Measurements from ENCODE around the gene PCSK5. TPM values are rescaled to one million over a fixed set of nuclear protein-coding genes. Genes with fewer than 3 reads are reported as not detected.

The PCSK5 gene
- total and polyA plus RNA-seq, 2 donors (not counting 3 experiments of a cell fraction or from before 2014, with no cell fraction given): 2.6 to 4.8 TPM

DNA sequence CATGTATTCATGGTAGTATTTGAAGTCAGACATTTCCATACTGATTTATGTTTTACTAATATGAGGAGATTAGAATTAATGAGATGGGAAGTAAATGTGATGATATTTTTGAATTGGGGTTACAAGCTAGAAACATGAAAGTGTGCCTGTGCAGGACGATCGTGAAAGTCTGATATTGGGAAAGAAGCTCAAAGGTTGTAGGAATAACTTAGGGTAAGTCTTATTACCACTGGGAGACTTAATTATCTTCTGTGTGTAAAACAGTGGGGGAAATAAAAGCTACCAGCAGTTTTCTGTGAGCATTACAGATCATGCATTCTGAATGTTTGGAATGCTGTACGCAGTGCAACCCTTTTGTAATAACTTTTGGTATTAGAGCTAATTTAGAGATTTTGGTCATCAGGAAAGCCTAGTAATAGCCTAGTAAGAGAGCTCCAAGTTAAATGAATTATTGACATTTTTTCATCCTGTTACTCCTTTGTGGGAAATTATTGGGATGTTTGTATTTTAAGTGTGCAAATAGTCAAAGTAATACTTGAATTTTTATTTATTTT, 153.9 kb downstream of the PCSK5 start:
- CTCF ChIA-PET: interaction anchor here (0.7 kb wide), 1 partner anchor 18 kb away, joined by 4 read pairs; no protein-coding TSS in a partner anchor
- H3K27me3 ChIP-seq (ENCODE audit: control insufficient read depth in 2 of 2, insufficient read depth in 2 of 2, low read length in 2 of 2): no peaks in the 10 kb centered on the region
- H3K4me1 ChIP-seq (ENCODE audit: control insufficient read depth, extremely low read depth, insufficient read depth, low read length): no peaks in the 10 kb centered on the region
- intact Hi-C loops (cut with micrococcal nuclease): no loop called here
- no peak overlapping the region for H3K4me2 ChIP-seq (ENCODE audit: insufficient read depth, low read length)
- H3K27ac ChIP-seq (ENCODE audit: insufficient read depth, low read depth, low read length): no peak overlapping the region
- TF ChIP-seq JUN (IDR thresholded peaks at IDR 0.05; ENCODE audit: borderline replicate concordance, insufficient read depth, insufficient read length, low read depth) (no peak), FOS (IDR thresholded peaks at IDR 0.05; ENCODE audit: borderline replicate concordance, insufficient read depth, low read length) (no peak), EZH2 (IDR thresholded peaks at IDR 0.05; ENCODE audit: borderline replicate concordance, low read depth, low read length, severe bottlenecking) (no peak), MAX (IDR thresholded peaks at IDR 0.05; ENCODE audit: insufficient read depth, insufficient read length) (no peak), MYC (IDR thresholded peaks at IDR 0.05; ENCODE audit: low read depth, low read length) (no peak), POLR2A (IDR thresholded peaks at IDR 0.05; ENCODE audit: low read depth, low read length) (no peak)
- TF ChIP-seq, protein P1, sequence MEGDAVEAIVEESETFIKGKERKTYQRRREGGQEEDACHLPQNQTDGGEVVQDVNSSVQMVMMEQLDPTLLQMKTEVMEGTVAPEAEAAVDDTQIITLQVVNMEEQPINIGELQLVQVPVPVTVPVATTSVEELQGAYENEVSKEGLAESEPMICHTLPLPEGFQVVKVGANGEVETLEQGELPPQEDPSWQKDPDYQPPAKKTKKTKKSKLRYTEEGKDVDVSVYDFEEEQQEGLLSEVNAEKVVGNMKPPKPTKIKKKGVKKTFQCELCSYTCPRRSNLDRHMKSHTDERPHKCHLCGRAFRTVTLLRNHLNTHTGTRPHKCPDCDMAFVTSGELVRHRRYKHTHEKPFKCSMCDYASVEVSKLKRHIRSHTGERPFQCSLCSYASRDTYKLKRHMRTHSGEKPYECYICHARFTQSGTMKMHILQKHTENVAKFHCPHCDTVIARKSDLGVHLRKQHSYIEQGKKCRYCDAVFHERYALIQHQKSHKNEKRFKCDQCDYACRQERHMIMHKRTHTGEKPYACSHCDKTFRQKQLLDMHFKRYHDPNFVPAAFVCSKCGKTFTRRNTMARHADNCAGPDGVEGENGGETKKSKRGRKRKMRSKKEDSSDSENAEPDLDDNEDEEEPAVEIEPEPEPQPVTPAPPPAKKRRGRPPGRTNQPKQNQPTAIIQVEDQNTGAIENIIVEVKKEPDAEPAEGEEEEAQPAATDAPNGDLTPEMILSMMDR (IDR thresholded peaks at IDR 0.05; ENCODE audit: extremely low read depth in 1 of 2, insufficient read depth in 1 of 2, low read depth in 1 of 2, low read length in 2 of 2): no peak
- H2AFZ ChIP-seq (ENCODE audit: low read depth, low read length): no peak overlapping the region
- FAIRE-seq (no peak), DNase-seq (ENCODE audit: low read depth, low spot score) (no peak)
- no TSS peak for BruUV-seq (replicated peaks)
- H3K36me3 ChIP-seq (ENCODE audit: control insufficient read depth in 2 of 2, extremely low read depth in 1 of 2, insufficient read depth in 2 of 2, low read length in 2 of 2): no peaks in the 10 kb centered on the region
- no peak overlapping the region for H3K9ac ChIP-seq (replicated peaks; ENCODE audit: extremely low read depth, insufficient read depth, low read length)
- no peaks in the 10 kb centered on the region for H4K20me1 ChIP-seq (replicated peaks; ENCODE audit: control insufficient read depth, extremely low read depth, insufficient read depth, low read length)
- no peaks in the 10 kb centered on the region for H3K9me1 ChIP-seq (replicated peaks; ENCODE audit: control insufficient read depth, extremely low read depth, insufficient read depth, low read length)
- no peak overlapping the region for H3K4me3 ChIP-seq (replicated peaks in 1 of 3; ENCODE audit: insufficient read depth in 1 of 3, low read depth in 1 of 3, low read length in 3 of 3)
- H3K79me2 ChIP-seq (ENCODE audit: control insufficient read depth, insufficient read depth, low read length): no peaks in the 10 kb centered on the region
- H3K9me3 ChIP-seq (replicated peaks; ENCODE audit: control insufficient read depth, insufficient read depth, low read length): no peaks in the 10 kb centered on the region
- dilution Hi-C loops (cut with MboI; ENCODE audit: extremely low pct_ligation_motif_present, low sequenced_read_pairs): no loop called here
- POLR2A ChIA-PET: no interaction called here
